ENCODE data around the gene SCO2.

The SCO2 gene

DNA sequence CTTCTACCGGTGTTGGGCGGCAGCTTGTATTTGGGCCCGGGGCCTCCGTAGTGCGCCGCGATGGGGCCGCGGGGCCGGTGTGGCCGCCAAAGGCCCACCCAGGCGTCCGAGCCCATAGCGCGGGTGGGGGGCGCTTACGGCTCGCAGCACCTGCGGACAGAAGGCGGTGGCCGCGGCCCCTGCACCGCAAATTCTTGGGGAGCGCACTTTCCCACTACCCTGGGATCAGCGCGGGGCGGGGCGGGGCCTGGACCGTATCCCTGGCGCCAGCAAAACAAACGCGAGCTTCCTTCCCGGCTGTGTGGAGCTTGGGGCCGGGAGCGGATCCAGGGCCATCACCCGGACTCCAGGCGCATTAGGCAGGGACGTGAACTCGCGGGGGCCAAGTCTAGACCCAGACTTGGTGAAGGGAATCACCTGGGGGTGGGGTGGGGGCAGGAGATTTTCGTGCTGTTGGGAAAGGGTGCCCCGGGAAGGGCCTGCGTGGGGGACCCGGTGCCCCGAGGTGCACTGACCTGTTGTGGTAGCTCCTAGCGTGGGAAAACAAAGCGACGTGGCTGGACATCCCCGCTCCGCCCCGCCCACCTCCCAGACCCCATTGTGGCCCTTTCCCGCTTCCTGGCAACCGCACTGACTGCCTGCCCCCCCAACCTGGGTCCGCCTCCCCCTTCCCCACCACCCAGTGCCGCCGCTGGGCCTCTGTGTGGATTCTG lies 6.7 kb upstream of the SCO2 start:
- no peak for DNase-seq (ENCODE audit: low read depth)

DNA sequence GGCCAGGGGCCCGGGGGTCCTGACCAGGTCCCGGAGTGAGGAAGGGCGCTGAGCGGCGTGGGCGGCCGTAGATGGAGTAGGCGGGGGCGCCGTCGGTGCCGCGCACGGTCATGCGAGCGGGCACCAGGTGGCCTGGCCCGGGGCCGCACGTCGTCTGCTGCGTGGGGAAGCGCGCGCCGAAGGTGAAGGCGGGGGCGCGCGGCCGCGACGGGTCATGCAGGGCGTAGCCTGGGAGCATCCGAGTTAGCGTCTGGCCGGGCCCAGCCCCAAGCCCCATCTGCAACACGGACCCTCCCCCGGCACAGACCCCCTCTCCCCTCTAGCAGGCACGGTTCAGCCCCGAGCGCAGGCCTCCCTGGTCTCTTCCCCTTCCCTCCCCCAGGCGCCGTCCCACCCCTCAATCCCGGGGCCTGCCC lies 6.2 kb upstream of the SCO2 start:
- peak; percentile 25 for DNase-seq (ENCODE audit: low read depth)

DNA sequence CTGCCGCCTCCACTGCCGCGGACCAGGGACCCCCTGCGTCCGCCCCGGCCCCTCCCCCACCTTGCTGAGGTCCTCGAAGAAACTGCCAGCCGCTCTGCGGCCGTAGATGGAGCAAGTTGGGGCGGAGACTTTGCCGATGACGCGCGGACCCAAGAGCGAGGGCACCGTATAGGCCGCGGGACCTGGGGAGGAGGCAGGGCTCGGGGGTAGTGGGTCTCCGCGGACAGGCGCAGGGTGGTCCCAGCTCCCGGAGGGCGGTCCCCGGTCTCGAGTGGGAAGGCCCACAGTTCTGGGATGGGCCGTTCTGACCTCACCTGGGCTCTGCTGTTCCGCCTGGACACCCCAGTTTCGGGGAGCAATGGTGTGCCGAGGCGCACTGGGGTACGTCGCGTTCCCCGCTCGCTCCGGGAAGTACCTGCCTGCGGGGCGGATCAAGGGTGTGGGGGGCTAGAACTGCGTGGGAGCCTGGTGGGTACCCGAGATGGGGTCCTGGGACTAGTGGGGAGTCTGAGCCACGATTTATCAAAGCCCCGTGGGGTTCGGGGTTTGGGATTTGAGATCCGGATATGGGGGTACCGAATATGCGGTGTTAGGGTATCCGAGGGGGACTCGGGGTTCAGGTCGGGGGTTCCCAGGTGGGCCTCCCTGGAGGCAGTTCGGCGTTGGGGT lies 5.6 kb upstream of the SCO2 start:
- DNase-seq (ENCODE audit: low read depth) = peak; percentile 59

- no peak for DNase-seq (ENCODE audit: low read depth)
Observed at GRCh38 chr22:50530580-50530876, 5.1 kb upstream of the SCO2 start.

GRCh38 chr22:50529897-50530579 lies 4.6 kb upstream of the SCO2 start, which contains the start of gene TYMP:
TYMP (minus strand) TSS chr22:50530012; CDS start chr22:50529709, 303 bp downstream.
- DNase-seq (ENCODE audit: low read depth) = peak; percentile 51

- DNase-seq (ENCODE audit: low read depth) = peak; percentile 22
Observed at GRCh38 chr22:50529416-50529896, 4.1 kb upstream of the SCO2 start.

DNA sequence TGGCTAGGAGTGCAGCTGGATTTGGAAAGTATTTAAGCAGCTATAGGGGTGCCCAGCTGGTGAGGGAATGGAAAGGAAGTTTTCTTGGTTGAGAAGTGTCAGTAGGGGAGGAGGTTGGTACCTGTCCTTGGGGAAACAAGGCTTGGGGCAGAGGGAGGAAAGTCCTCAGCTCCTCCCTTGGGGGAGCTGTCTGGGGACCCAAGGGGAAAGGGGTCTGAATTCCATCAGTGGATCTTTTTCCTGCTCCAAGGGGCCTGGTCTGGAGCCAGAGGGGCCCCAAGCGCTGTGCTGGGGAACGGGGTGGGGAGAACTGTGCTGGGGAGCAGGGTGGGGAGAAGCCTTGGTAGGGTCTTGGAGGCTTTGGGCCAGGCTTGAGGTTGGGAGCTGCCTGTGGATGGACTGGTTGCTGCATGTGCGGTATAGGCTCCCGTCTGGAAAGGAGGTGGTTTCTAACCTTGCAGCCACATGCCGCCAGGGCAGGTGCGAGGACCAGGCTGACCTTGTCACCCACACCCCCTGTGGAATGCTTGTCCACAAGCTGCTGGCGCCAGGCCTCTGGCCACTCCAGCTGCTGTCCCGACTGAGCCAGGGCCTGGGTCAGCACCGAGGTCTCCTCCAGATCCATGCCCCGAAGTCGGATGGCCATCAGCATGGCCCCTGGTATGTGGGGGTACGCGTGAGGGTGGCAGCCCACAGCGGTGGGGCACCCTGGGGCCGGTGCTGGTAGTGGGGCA lies 3.5 kb upstream of the SCO2 start:
- DNase-seq (ENCODE audit: low read depth) = no peak

GRCh38 chr22:50527921-50528681 lies 2.7 kb upstream of the SCO2 start:
- no peak for DNase-seq (ENCODE audit: low read depth)

DNA sequence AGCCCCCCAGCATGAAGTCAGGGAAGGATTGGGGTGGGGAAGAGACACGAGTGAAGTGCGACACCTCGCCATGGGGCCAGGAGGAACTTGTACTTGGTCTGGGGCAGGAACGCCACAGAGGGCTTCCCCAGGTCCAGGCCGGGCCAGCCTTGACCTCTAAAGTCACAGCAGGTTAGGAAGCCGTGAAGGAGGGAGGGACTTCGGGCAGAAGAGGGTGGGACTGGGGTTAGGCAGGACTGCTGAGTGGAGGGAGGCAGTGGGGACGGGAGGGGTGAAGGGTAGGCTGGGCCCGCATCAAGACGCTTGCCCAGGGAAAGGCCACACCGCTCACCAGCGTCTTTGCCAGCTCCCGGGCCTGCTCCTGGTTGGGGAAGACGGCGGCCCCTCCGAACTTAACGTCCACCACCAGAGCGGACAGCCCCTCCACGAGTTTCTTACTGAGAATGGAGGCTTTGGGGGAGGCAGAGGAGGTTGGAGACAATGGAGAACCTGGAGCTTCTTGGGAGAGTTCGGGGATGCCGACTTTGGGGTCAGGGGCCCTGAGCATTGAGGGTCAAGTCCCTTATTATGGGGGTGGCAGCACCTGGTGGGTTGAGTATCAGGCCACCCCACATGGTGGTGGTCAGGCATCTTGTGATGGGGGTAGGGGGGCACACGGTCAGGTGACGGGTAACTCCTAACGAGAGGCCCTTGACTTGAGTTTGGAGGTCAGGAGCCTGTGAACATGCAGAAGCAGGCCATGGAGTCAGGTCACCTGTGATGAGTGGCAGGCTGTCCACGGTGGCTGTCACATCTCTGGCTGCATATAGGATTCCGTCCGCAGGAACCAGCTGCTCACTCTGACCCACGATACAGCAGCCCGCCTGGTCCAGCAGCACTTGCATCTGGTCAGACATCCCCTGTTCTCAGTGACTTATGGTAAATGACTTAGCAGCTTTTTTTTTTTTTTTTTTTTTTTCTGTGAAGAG lies 1.7 kb upstream of the SCO2 start:
- no peak for DNase-seq (ENCODE audit: low read depth)

DNA sequence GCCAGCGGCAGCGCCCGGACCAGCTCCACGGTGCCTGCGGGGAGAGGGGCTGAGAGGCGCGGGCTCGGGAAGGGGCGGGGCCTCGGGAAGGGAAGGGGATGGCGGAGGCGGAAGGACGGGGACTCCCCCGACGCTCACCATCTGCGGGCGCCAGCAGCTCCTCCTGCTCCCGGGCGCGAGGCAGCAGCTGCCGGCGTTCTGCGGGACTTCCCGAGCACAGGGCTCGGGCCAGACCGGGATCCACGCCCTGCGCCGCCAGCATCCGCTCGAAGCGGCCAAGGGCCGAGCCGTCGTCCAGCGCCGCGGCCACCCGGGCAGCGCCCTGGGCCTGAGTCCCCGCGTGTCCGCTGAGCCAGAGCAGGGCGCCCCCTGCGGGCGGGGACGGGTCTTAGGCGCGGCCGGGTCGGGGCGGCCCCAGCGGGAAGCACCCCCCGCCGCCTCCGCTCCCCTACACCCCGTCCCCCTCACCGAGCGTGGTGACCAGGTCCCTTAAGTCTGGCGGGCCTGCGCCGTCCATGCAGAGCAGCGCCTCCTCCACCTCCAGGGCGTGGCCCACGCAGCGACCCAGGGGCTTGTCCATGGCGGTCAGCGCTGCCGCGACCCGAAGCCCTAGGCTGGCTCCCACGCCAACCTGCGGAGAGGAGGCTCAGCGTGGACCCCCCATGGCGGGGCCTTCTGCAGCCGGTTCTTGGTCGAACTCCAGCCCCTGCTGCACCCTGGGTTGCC lies 873 bp upstream of the SCO2 start:
- DNase-seq (ENCODE audit: low read depth) = peak; percentile 80

- DNase-seq (ENCODE audit: low read depth) = no peak
Observed at GRCh38 chr22:50525858-50526107, 385 bp upstream of the SCO2 start.

DNA sequence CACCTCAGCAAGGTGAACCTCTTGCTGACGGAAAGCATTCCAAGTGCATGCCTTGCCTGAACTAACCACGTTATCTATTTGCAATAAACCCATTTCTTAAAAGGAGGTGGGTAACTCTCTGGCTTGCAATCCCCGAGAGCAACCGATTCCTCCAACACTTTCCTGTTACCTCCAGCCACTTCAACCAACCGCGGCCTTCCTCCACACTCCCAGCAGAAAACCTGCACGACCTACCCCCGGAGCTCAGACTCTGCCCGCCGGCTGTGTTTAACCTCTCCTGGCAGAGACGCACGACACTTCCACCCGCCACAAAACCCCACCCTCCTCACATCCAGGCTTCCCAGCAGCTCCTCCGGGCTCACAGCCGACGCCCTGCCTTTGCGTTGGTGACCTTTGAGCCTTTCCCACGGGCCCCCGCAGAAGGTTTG lies 708 bp downstream of the SCO2 start:
- DNase-seq (ENCODE audit: low read depth) = no peak

DNA sequence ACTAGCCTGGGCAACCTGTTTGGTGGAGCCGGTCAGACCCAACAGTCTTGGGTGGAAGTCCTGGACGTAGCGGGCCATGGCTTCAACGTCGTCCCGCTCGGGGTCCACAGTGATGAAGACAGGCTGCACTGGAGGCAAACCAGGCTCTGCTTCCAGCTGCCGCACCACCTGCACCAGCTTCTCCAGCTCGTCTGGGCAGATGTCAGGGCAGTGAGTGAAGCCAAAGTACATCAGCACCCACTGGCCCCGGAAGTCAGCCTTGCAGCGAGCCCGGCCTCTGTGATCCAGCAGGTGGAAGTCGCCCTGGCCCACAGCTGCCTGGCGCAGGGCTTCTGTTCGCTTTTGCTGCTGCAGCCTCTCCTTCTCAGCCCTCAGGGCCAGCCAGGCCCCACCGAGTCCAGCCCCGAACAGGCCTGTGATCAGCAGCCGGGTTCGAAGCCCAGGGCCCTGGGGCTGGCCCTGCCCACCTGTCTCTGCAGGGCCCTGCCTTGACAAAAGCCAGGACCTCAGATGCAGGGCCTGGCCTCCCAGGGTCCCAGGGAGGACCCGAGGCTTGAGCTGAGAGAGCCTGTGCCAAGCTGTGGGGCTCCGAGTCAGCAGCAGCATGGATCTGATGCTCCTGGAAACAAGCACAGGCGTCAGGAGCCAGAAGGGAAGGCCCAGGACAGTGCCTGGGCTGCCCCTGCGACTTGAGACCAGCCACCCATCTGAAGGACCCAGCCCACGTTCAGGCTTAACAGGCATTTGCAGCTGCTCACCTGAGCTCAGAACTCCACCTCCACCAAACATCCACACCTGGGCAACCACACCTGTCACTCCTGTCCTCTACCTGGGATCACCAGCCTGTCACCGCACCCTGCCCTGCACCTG lies 1.4 kb downstream of the SCO2 start:
- DNase-seq (ENCODE audit: low read depth) = no peak

- no peak for DNase-seq (ENCODE audit: low read depth)
Observed at GRCh38 chr22:50523458-50523805, 2.0 kb downstream of the SCO2 start.

GRCh38 chr22:50522806-50523438 lies 2.5 kb downstream of the SCO2 start:
- DNase-seq (ENCODE audit: low read depth) = no peak

GRCh38 chr22:50522208-50522805 lies 3.1 kb downstream of the SCO2 start:
- no peak for DNase-seq (ENCODE audit: low read depth)

DNA sequence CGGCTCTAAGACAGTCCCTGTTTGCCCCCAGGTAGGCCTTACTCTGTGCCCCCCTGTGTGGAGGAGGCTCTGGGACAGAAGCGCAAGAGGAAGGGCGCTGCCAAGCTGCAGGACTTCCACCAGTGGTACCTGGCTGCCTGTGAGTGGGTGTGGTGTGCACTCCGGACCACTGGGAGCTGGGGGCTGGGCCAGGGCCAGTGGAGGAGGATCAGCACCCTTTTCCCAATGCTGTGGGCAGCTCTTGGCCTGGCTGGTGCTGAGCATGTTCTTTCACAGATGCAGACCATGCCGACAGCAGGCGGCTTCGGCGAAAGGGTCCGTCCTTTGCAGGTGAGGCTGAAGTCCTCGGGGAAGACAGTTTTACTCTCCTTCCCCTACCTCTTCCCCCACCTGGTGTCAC lies 3.7 kb downstream of the SCO2 start:
- DNase-seq (ENCODE audit: low read depth) = no peak

- no peak for DNase-seq (ENCODE audit: low read depth)
Observed at GRCh38 chr22:50520826-50521453, 4.5 kb downstream of the SCO2 start.

All from T-helper 22 cell (primary cell).